ENCODE measurements around the gene SCART1. TPM values are rescaled to one million over a fixed set of nuclear protein-coding genes. Genes with fewer than 3 reads are reported as not detected.

The SCART1 gene
- total RNA-seq, 1 donor from 2014 or later, result 0.36 TPM

DNA sequence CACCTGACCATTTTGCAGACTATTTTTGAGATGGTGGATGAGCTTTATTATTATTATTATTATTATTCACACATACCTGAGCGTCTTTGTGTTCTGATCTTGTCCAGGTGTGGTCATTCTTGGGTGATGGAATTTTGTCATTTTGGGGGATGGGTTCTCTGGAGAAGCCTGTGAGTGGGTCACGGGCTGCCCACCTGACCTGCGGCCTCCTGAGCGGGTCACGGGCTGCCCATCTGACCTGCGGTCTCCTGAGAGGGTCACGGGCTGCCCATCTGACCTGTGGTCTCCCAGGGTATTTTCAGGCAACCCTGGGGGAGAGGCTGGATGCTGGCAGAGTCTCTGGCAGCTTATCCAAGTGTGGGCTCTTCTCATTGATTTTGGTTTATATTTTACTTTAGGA, 7.3 kb downstream of the SCART1 start:
- Mint-ChIP-seq H3K36me3 (ENCODE audit: low read depth, unreplicated experiment) (no peaks in the 10 kb centered on the region), H3K4me3 (ENCODE audit: unreplicated experiment) (no peak overlapping the region), H3K27ac (ENCODE audit: unreplicated experiment) (no peak overlapping the region), H3K27me3 (ENCODE audit: unreplicated experiment) (peaks cover 13% of the 10 kb centered on the region), H3K9me3 (ENCODE audit: unreplicated experiment) (no peaks in the 10 kb centered on the region), H3K4me1 (ENCODE audit: unreplicated experiment) (no peaks in the 10 kb centered on the region)
- TF ChIP-seq, protein P1, sequence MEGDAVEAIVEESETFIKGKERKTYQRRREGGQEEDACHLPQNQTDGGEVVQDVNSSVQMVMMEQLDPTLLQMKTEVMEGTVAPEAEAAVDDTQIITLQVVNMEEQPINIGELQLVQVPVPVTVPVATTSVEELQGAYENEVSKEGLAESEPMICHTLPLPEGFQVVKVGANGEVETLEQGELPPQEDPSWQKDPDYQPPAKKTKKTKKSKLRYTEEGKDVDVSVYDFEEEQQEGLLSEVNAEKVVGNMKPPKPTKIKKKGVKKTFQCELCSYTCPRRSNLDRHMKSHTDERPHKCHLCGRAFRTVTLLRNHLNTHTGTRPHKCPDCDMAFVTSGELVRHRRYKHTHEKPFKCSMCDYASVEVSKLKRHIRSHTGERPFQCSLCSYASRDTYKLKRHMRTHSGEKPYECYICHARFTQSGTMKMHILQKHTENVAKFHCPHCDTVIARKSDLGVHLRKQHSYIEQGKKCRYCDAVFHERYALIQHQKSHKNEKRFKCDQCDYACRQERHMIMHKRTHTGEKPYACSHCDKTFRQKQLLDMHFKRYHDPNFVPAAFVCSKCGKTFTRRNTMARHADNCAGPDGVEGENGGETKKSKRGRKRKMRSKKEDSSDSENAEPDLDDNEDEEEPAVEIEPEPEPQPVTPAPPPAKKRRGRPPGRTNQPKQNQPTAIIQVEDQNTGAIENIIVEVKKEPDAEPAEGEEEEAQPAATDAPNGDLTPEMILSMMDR (IDR thresholded peaks at IDR 0.05; ENCODE audit: unreplicated experiment), result no peak
- no peak for DNase-seq (ENCODE audit: low spot score)

- no peaks in the 10 kb centered on the region for H3K36me3 Mint-ChIP-seq (ENCODE audit: low read depth, unreplicated experiment)
These were observed 8.1 kb downstream of the SCART1 start for GRCh38 chr10:133461841-133462240.

GRCh38 chr10:133462512-133463305, 9.0 kb downstream of the SCART1 start:
- no peak overlapping the region for H3K4me3 Mint-ChIP-seq (ENCODE audit: unreplicated experiment)
- peaks cover 19% of the 10 kb centered on the region for H3K27me3 Mint-ChIP-seq (ENCODE audit: unreplicated experiment)
- no peak overlapping the region for H3K27ac Mint-ChIP-seq (ENCODE audit: unreplicated experiment)
- TF ChIP-seq, protein P1 (IDR thresholded peaks at IDR 0.05; ENCODE audit: unreplicated experiment), result no peak
- DNase-seq (ENCODE audit: low spot score), result no peak
- H3K9me3 Mint-ChIP-seq (ENCODE audit: unreplicated experiment), result peaks cover under 1% of the 10 kb centered on the region
- no peaks in the 10 kb centered on the region for H3K36me3 Mint-ChIP-seq (ENCODE audit: low read depth, unreplicated experiment)
- no peaks in the 10 kb centered on the region for H3K4me1 Mint-ChIP-seq (ENCODE audit: unreplicated experiment)

More at GRCh38 chr10:133461841-133462240, 8.1 kb downstream of the SCART1 start:
- no peaks in the 10 kb centered on the region for H3K9me3 Mint-ChIP-seq (ENCODE audit: unreplicated experiment)
- H3K27me3 Mint-ChIP-seq (ENCODE audit: unreplicated experiment), result peaks cover 13% of the 10 kb centered on the region
- no peak overlapping the region for H3K4me3 Mint-ChIP-seq (ENCODE audit: unreplicated experiment)
- H3K27ac Mint-ChIP-seq (ENCODE audit: unreplicated experiment), result no peak overlapping the region
- no peaks in the 10 kb centered on the region for H3K4me1 Mint-ChIP-seq (ENCODE audit: unreplicated experiment)
- no peak for DNase-seq (ENCODE audit: low spot score)
- TF ChIP-seq, protein P1 (IDR thresholded peaks at IDR 0.05; ENCODE audit: unreplicated experiment), result no peak

DNA sequence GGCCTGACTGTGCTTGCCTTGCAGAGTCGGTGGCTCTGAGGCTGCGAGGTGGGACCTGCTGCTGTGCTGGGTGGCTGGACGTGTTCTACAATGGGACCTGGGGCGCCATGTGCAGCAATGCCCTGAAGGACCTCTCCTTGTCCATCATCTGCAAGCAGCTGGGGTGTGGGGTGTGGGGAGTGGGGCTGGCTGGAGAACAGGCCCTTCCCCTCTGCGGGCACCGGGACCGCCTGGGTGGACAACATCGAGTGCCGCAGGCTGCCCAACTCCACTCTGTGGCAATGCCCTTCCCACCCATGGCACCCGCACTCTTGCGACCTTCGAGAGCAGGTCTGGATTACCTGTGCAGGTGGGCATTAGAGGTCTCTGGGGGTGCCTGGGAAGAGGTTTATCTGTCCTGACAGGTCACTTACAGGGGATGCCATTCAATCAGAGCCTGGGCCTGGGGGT, 10.9 kb downstream of the SCART1 start:
- Mint-ChIP-seq H3K36me3 (ENCODE audit: low read depth, unreplicated experiment) (no peaks in the 10 kb centered on the region), H3K27ac (ENCODE audit: unreplicated experiment) (no peak overlapping the region), H3K4me1 (ENCODE audit: unreplicated experiment) (no peaks in the 10 kb centered on the region), H3K27me3 (ENCODE audit: unreplicated experiment) (peaks cover 21% of the 10 kb centered on the region), H3K4me3 (ENCODE audit: unreplicated experiment) (no peak overlapping the region), H3K9me3 (ENCODE audit: unreplicated experiment) (peaks cover 8% of the 10 kb centered on the region)
- TF ChIP-seq, protein P1 (IDR thresholded peaks at IDR 0.05; ENCODE audit: unreplicated experiment), result no peak
- DNase-seq (ENCODE audit: low spot score), result no peak
